GM12891 (cell line): Measurements from ENCODE around the gene PRSS50.

Source experiments
- DNase-seq: peaks from one replicate; pipeline ENCODE4 v3.0.0; 2011; ENCODE audit warnings: low spot score; ENCODE audit not compliant: insufficient read length
- FAIRE-seq: peaks from 2 replicates; lab custom pipeline; 2011; peaks lifted over from hg19 to GRCh38; lab: Jason Lieb, UNC
- PAX5 ChIP-seq: IDR thresholded peaks from 2 replicates; pipeline ENCODE4 v1.6.1; 2011; ENCODE audit warnings: low read length, moderate library complexity, mild to moderate bottlenecking; ENCODE audit not compliant: insufficient read depth, severe bottlenecking
- POLR2A ChIP-seq: IDR thresholded peaks from 2 replicates; pipeline ENCODE4 v1.6.1; 2011; ENCODE audit warnings: low read depth, low read length, control low read depth
- POLR2AphosphoS5 ChIP-seq: IDR thresholded peaks from 2 replicates; pipeline ENCODE4 v1.6.1; 2011; ENCODE audit warnings: low read depth, low read length, control low read depth
- POU2F2 ChIP-seq: IDR thresholded peaks from 2 replicates; pipeline ENCODE4 v1.6.1; 2011; ENCODE audit warnings: low read depth, mild to moderate bottlenecking, control low read depth, low read length, moderate library complexity
- SPI1 ChIP-seq: IDR thresholded peaks from 2 replicates; pipeline ENCODE4 v1.6.1; 2011; ENCODE audit warnings: low read depth, low read length, control low read depth
- TAF1 ChIP-seq: IDR thresholded peaks from 2 replicates; pipeline ENCODE4 v1.6.1; 2011; ENCODE audit warnings: low read depth, low read length, control low read depth

Gene PRSS50

DNA sequence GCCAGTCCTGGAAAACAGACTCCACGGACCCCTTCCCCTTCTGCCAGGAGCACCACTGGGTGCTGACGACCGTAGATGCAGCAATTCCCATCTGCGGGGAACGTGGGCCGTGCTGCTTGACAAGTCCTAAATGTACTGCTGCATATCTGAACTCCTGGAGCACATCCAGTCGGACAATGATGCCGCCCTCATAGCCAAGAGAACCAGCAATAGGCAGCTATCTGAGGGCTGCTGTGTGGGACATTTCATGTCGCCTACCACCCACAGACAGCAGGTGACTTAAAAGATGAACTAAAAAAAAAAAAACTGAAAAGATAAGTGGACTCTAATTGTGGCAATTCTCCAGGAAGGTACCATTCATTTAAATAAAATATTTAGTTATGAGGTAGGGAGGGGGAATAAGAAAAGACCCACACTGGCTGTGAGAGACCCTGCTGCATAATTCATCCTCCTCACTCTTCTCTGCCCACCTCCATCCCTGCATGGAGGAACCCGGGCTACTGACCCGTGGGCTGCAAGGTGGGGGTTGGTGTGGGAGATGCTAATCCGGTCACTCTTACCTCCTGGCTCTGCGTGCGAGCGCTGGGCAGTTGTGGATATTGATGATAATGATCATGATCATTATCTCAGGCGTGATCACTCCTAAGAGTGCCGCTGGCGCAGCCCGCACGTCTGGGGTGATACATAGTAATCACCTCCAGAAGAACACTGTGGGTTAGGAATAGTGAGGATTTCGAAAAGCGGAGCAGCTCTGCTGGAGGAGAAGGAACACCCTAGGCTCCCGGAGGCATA, 52.5 kb downstream of the PRSS50 start:
- TF ChIP-seq PAX5: no peak
- TF ChIP-seq POLR2AphosphoS5: no peak
- no peak for TF ChIP-seq POU2F2
- TF ChIP-seq SPI1: no peak
- no peak for TF ChIP-seq POLR2A
- no peak for TF ChIP-seq TAF1
- FAIRE-seq (no peak), DNase-seq (no peak)

DNA sequence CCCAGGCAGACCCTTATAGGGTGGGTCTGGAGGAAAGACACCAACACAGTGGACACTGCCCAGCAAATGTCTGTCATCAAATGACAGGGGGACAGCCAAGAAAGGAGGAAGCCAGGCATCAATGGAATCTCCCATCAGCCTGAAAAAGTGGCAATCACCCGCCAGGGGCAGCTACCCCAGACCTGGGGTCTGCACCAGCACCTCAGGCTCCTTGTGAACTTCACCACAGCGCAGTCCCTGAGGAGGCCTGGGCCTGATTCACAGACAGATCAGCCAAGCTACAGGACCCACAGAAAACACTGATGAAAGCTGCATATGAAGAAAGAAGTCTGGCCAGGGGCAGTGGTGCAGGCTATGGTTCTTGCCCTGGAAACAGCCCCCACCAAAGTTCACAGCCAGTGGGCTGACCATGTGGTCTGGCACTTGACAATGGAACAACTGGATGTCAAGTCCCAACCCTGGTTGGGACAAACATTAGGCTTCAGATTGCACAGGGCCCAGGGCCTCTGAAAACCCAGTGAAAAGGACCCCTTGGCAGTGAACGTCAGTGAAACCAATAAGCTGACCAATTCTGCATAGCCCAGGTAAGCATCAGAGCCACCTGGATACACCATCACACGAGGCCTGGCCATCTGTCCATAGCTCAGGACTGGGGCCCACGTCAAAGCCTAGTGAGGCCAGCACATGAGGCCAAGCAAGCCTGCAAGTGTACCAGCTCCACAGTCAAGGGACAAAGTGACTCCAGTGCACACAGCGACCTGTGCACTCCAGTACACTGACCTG, 53.3 kb downstream of the PRSS50 start:
- no peak for FAIRE-seq
- DNase-seq: no peak
- TF ChIP-seq POLR2A (no peak), POU2F2 (no peak), TAF1 (no peak), SPI1 (no peak), PAX5 (no peak), POLR2AphosphoS5 (no peak)

DNA sequence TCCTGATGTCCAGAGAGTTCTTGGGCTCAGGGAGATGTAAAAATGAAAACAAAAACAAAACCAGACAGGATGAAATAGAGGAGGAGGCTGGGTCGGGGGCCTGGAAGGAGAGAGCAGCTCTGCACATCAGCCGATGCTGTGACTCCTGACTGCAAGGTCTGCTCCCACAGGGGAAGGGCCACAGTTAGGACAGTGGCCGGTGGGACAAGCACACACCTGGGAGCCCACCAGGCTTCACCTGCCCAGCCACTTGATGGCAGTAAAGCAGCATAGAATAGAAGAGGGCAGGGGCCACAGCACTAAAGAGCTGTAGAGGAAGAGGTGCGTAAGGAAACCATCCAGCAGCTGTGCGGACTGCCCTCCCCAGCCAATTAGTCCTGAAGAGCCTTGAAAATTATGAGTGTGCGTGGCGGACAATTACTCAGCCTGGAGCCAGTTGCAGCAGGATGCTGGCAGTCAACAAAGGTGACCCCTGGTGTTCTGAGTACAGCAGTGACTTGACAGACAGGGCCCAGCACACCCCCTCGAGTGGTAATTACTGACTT, 54.0 kb downstream of the PRSS50 start:
- no peak for TF ChIP-seq POLR2AphosphoS5
- no peak for TF ChIP-seq SPI1
- TF ChIP-seq PAX5: no peak
- FAIRE-seq (no peak), DNase-seq (peak; percentile 6)

DNA sequence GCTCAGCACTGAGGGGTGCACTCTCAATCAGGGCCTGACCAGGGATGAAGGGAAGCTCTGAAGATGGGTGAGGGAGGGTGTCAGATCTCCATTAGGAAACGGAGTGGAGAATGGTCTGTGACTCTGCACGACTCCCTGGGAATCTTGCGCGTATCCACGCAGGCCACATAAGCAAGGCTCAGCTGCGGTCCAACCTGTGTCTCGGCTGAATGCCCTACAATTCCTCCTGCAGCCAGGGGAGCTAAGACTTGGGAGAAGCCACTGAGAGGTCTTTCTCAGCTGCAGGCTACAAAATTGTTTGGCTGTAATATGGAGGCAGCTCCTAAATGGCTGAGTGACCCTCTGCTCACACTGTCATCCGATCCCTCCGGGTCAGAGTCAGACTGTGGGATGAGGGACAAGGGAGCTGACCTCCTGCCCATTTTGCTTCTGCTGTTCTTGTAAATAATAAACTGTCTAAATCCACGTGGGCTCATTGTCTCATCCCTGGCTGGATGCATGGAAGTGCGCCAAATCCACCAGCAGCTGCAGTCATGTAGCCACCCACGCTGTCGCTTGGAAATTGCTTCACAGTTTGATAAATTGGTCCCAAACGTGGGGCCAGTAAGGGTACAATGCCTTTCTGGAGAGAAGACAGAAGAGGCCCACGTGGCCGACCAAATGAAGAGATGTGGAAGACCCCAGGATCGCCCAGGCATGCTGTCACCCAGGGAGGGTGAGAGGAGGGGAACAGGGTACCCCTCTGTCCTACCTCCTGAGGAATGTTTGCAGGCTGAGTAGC, 54.7 kb downstream of the PRSS50 start:
- FAIRE-seq (no peak), DNase-seq (no peak)
- TF ChIP-seq POLR2A (no peak), TAF1 (no peak), POLR2AphosphoS5 (no peak), PAX5 (no peak), POU2F2 (no peak), SPI1 (no peak)
